NOMO-1 (cell line): ENCODE results near the gene HOXB6.

Experiments
- DNase-seq, 2 experiments: peaks; one replicate each; lab custom pipeline; 2025; ENCODE audit not compliant: unreplicated experiment in 2 of 2; lab: John Stamatoyannopoulos, UW

The HOXB6 gene

GRCh38 chr17:48604770-48605329, at the start of gene HOXB6:
Gene HOXB6 (minus strand): TSS chr17:48604986. CDS start chr17:48598150, 6,836 bp downstream.
- DNase-seq = no peak

- no peak for DNase-seq
These were observed 45.0 kb upstream of the HOXB6 start for GRCh38 chr17:48649741-48650140.

- DNase-seq = no peak
These were observed 43.1 kb upstream of the HOXB6 start for GRCh38 chr17:48647963-48648245.

GRCh38 chr17:48647103-48647962, 42.5 kb upstream of the HOXB6 start:
- peak; percentile 10 to 51 for DNase-seq

- no peak for DNase-seq
These were observed 41.7 kb upstream of the HOXB6 start for GRCh38 chr17:48646183-48647102.

- DNase-seq = no peak
These were observed 40.9 kb upstream of the HOXB6 start for GRCh38 chr17:48645639-48646182.

- DNase-seq = no peak
These were observed 40.2 kb upstream of the HOXB6 start for GRCh38 chr17:48644910-48645557.

- no peak for DNase-seq
These were observed 39.4 kb upstream of the HOXB6 start for GRCh38 chr17:48644159-48644558.

GRCh38 chr17:48643697-48644012, 38.9 kb upstream of the HOXB6 start:
- no peak for DNase-seq

- no peak for DNase-seq
These were observed 38.3 kb upstream of the HOXB6 start for GRCh38 chr17:48642843-48643696.

GRCh38 chr17:48642059-48642842, 37.5 kb upstream of the HOXB6 start:
- DNase-seq = no peak

- peak; percentile 14 to 20 for DNase-seq
These were observed 36.8 kb upstream of the HOXB6 start for GRCh38 chr17:48641541-48642058.

- no peak for DNase-seq
These were observed 36.0 kb upstream of the HOXB6 start for GRCh38 chr17:48640858-48641180.

- no peak for DNase-seq
These were observed 35.4 kb upstream of the HOXB6 start for GRCh38 chr17:48639982-48640857.

- DNase-seq = no peak
These were observed 34.4 kb upstream of the HOXB6 start for GRCh38 chr17:48639136-48639535.

- no peak for DNase-seq
These were observed 32.8 kb upstream of the HOXB6 start for GRCh38 chr17:48637323-48638260.
